Pancreas (tissue), 10 donors: ENCODE measurements around the gene STRIP1. TPM values are rescaled to one million over a fixed set of nuclear protein-coding genes. Genes with fewer than 3 reads are reported as not detected.

ENCODE experiments used
- ATAC-seq, 4 donors: fragments of 200-7000 bp; cut with Tn5 transposase; one replicate each; pipeline versions ENCODE4 v1.8.0 to v1.9.1; 2020; ENCODE audit warnings: mild to moderate bottlenecking in 4 of 4, moderate library complexity in 4 of 4
- DNase-seq, 6 donors: peaks; one replicate each; pipeline ENCODE4 v3.0.0-alpha.2; 2020
- FAIRE-seq: peaks from 2 replicates; lab custom pipeline; 2012; peaks lifted over from hg19 to GRCh38; lab: Jason Lieb, UNC
- H3K27ac ChIP-seq, 4 donors: fragments of 200-600 bp; sonication (generic); 1 replicate in 3 of 4; 2 replicates in 1 of 4; pipeline versions ENCODE4 v1.5.0 to v1.8.0; 2020
- H3K27me3 ChIP-seq, 4 donors: fragments of 200-600 bp; one replicate each; pipeline ENCODE4 v1.8.0; 2021
- H3K36me3 ChIP-seq, 3 donors: fragments of 200-600 bp; sonication (generic) in 1 of 3; one replicate each; pipeline versions ENCODE4 v1.5.0 to v1.8.0; 2020 to 2021
- H3K4me1 ChIP-seq, 3 donors: fragments of 200-600 bp; one replicate each; pipeline ENCODE4 v1.8.0; 2021
- H3K4me3 ChIP-seq, 4 donors: fragments of 200-600 bp; sonication (generic) in 2 of 4; one replicate each; pipeline versions ENCODE4 v1.5.0 to v1.8.0; 2020 to 2021
- H3K9me3 ChIP-seq, 4 donors: fragments of 200-600 bp; one replicate each; pipeline ENCODE4 v1.8.0; 2021
- WGBS, 2 donors: extraction: QIAGEN DNeasy Blood & Tissue Kit; methylation state at CpG; one replicate each; pipeline ENCODE4 v1.1.7; 2013; 5-methylcytosine and 5-hydroxymethylcytosine counted together
- intact Hi-C, 3 donors: fragments of 100-400 bp; cut with DNase I; formaldehyde crosslinking; loops; one replicate each; pipeline versions ENCODE4 v1.11.1 to v1.14.2; 2022
- polyA plus RNA-seq, 2 donors: library from polyadenylated mRNA; stranded (reverse); fragments of 200-250 nt; gene quantifications; one replicate each; pipeline ENCODE4 v1.2.3, GENCODE V29; 2013
- total RNA-seq, 6 donors: library from RNA; stranded (reverse); fragmentation: NEBNext Ultra II Directional in 4 of 6; extraction: Animal tissue kit (Norgen Biotek cat#: 25700) in 4 of 6; gene quantifications; one replicate each; pipeline versions ENCODE4 v1.2.1 to v1.2.4, GENCODE V29; 2021 to 2023
- TF ChIP-seq, protein P1 (sequence below), 4 donors: fragments of 200-600 bp; sonication (generic) in 3 of 4; IDR thresholded peaks; one replicate each; pipeline versions ENCODE4 v1.5.0 to v1.8.0; 2021; ENCODE audit warnings: antibody characterized with exemption in 4 of 4
- donor health status: healthy with polysubstance abuse.
- donor health status: DM: no; HTN: no; CAD: no; lungs with moderate emphysema.
- donor health status: DM: no; HTN: no; CAD: no.
- donor health status: control.
- donor health status: control.
- donor health status: Bipolar disorder and iron deficiency.
- donor health status: DM: yes; HTN: yes; CAD: no.
- donor health status: DM: no; HTN: no; CAD: no.
- donor health status: DM: no; HTN: no; CAD: no.
- donor health status: DM: yes; HTN: yes; CAD: no.

Gene STRIP1
- total and polyA plus RNA-seq, 8 donors = 10.7 to 24.9 (median 14.5) TPM

DNA sequence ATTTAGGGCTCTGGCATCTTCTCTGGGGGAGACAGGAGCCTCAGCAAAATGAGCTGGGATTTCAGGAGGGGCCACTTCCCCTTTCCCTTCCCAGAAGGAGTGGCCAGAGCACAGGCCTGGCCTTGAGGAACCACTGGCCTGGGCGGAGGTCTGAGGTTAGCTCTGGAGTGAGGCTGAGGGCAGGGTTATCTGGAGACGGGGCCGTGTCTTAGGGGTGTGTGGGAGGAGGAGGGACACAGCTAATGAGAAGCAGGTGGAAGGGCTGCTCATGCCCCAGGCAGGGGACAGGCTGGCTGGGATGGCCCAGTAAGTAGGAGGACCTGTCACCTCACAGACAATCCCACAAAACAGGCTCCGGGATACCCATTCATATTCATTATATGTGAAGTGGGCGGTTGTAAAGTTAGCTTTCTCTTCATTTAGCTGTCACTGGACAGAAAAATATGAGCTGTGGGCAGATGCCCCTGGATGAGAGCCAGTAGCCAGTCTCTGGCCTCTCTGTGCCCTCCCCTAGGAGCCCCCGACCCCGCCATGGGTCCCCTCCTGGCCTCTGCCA is 23.6 kb downstream of the STRIP1 start:
- TF ChIP-seq, protein P1, sequence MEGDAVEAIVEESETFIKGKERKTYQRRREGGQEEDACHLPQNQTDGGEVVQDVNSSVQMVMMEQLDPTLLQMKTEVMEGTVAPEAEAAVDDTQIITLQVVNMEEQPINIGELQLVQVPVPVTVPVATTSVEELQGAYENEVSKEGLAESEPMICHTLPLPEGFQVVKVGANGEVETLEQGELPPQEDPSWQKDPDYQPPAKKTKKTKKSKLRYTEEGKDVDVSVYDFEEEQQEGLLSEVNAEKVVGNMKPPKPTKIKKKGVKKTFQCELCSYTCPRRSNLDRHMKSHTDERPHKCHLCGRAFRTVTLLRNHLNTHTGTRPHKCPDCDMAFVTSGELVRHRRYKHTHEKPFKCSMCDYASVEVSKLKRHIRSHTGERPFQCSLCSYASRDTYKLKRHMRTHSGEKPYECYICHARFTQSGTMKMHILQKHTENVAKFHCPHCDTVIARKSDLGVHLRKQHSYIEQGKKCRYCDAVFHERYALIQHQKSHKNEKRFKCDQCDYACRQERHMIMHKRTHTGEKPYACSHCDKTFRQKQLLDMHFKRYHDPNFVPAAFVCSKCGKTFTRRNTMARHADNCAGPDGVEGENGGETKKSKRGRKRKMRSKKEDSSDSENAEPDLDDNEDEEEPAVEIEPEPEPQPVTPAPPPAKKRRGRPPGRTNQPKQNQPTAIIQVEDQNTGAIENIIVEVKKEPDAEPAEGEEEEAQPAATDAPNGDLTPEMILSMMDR (IDR thresholded peaks at IDR 0.05) = no peak
- intact Hi-C loops = loop anchor here (5.0 to 10.0 kb wide), 3 partner anchors 44 to 49 kb away; no protein-coding TSS in a partner anchor
- H3K36me3 ChIP-seq = peaks cover 0 to 49% (median 18%) of the 10 kb centered on the region in 3 donors
- 79 to 89% methylated on average over 7 of the region's 7 CpGs for WGBS, 2 donors
- H3K4me1 ChIP-seq = no peaks in the 10 kb centered on the region
- H3K4me3 ChIP-seq = no peak overlapping the region
- ATAC-seq = no peak
- H3K27me3 ChIP-seq = no peaks in the 10 kb centered on the region
- no peak overlapping the region for H3K27ac ChIP-seq
- H3K9me3 ChIP-seq = no peaks in the 10 kb centered on the region
- FAIRE-seq = no peak
- DNase-seq = no peak

DNA sequence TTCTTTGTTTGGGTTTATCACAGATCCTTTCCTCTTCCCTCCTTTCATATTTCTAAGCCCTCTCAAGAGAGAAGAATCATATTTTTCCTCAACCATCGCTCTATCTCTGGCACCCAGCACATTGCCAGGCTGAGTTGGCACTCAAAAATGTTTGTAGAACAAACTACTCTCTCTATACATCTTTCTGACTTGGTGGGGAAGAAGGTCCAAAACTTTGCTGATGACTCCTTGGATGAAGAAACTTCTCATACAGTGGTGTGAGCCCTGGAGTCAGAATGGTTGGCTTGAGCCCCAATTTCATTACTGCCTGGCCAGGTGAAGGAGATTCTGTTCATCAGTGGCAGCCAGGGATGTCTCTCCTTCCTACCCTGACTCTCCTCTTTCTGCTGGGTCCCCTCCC is 24.2 kb downstream of the STRIP1 start:
- TF ChIP-seq, protein P1 (IDR thresholded peaks at IDR 0.05) = no peak
- Histone ChIP-seq H3K4me1 (no peaks in the 10 kb centered on the region), H3K4me3 (no peak overlapping the region), H3K27ac (no peak overlapping the region), H3K27me3 (no peaks in the 10 kb centered on the region), H3K36me3 (peaks cover 0 to 44% (median 17%) of the 10 kb centered on the region in 3 donors), H3K9me3 (no peaks in the 10 kb centered on the region)
- FAIRE-seq (no peak), ATAC-seq (no peak), DNase-seq (no peak)
- WGBS, 2 donors = 89 to 90% methylated on average over 1 of the region's 1 CpG
- intact Hi-C loops = loop anchor here (5.0 to 10.0 kb wide), 3 partner anchors 44 to 49 kb away; no protein-coding TSS in a partner anchor

DNA sequence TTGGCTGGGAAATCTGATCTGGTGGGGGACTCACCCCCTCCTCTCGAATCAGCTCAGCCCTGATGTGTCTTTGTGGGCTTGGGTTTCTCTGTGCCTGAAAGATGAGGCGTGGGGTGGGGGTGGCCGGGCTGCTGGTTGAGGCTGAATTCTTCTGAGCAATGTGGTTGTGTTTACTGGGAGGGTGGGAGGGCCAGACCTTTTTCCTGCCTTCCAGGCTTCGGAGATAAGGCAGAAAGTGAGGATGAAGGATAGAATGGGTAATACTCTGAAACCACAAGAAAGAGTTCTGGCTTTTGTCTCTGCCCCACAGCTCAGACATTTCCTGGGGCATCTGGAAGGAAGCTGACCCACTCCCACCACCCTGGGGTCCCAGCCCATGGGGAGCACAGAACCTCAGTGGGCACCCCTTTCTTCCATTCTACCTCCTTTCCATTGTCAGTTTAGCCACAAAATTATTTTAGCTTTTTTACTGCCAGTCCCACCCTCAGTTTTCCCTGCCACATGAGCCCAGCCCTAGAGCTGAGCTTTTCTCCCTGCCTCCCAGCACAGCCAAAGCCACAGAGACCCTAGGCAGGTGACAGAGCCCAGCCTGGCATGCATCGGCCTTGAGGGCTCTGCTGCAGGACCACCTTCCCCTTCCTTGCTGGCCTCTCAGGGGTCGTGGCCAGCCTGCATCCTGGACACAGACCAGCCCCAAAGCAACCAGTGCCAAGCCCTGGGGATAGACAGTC is 24.9 kb downstream of the STRIP1 start:
- Histone ChIP-seq H3K27ac (no peak overlapping the region), H3K4me1 (no peaks in the 10 kb centered on the region), H3K27me3 (no peaks in the 10 kb centered on the region), H3K4me3 (no peak overlapping the region), H3K9me3 (no peaks in the 10 kb centered on the region), H3K36me3 (peaks cover 0 to 38% (median 17%) of the 10 kb centered on the region in 3 donors)
- intact Hi-C loops = loop anchor here (5.0 to 10.0 kb wide), 3 partner anchors 43 to 48 kb away; no protein-coding TSS in a partner anchor
- no peak for ATAC-seq
- WGBS, 2 donors = 91 to 92% methylated on average over 6 of the region's 6 CpGs
- FAIRE-seq = no peak
- TF ChIP-seq, protein P1 (IDR thresholded peaks at IDR 0.05) = no peak
- no peak for DNase-seq

DNA sequence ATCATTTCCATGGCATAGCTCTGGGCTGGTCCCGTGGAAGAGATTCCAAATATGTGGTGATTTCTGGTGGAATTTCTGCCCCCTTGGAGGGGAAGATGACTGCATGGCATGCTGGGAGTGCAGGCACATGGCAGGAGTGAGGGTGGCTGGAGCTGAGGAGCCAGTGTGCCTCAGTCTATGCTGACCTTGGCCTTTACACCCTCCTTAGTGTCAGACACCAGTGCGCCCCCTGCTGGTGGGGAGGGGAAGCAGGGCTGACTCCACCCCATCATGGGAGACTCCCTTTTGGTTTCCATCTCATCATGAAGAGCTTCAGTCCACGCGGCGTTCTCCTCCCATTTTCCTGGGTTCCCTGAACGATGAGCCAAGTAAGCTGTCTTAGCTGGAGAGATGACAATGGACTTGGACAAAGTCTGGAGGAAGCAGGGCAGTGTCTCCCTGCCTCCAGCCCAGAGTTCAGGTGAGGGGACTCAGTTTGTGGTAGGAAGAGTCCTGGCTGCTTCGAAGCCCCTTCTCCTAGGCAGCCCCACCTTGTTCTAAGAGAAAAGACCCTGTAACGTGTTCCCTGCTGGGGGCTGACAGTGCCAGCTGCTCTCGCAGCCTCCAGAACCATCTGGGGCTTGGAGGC is 25.7 kb downstream of the STRIP1 start:
- ATAC-seq (peak in 3 of 4 donors; percentile 41 to 64 (median 50)), FAIRE-seq (no peak), DNase-seq (peak in 2 of 6 donors; percentile 41 to 71)
- H3K27me3 ChIP-seq = no peaks in the 10 kb centered on the region
- no peak overlapping the region for H3K4me3 ChIP-seq
- TF ChIP-seq, protein P1 (IDR thresholded peaks at IDR 0.05) = peak in 3 of 4 donors; percentile 20 to 45 (median 41)
- 91 to 94% methylated on average over 9 of the region's 9 CpGs for WGBS, 2 donors
- H3K4me1 ChIP-seq = no peaks in the 10 kb centered on the region
- intact Hi-C loops = no loop called here
- no peaks in the 10 kb centered on the region for H3K9me3 ChIP-seq
- H3K27ac ChIP-seq = no peak overlapping the region
- H3K36me3 ChIP-seq = peaks cover 0 to 30% (median 12%) of the 10 kb centered on the region in 3 donors
